A673 (cell line): ENCODE data around the gene IMMP2L. TPM values are rescaled to one million over a fixed set of nuclear protein-coding genes. Genes with fewer than 3 reads are reported as not detected.

Experiments used
- BruUV-seq: library from RNA; stranded (reverse); fragments of 400-500 nt; replicated peaks from 2 replicates; lab custom pipeline; 2021; lab: Mats Ljungman, UMichigan
- CTCF ChIA-PET: fragments of 300-600 bp; sonication (Branson Sonifier 250); formaldehyde crosslinking; loops from one replicate; lab custom pipeline; 2022; ENCODE audit warnings: antibody characterized with exemption; lab: Charles Lee
- POLR2A ChIA-PET: fragments of 300-600 bp; sonication (Branson Sonifier 250); formaldehyde crosslinking; loops from one replicate; lab custom pipeline; 2022; ENCODE audit warnings: antibody characterized with exemption; ENCODE audit not compliant: low non-redundant PET; lab: Charles Lee
- DNase-seq: peaks from one replicate; pipeline ENCODE4 v3.0.0-alpha.2; 2015; ENCODE audit warnings: low spot score
- H3K27ac ChIP-seq: fragments of 200-600 bp; sonication (generic); 2 replicates; pipeline ENCODE4 v1.5.1; 2016; ENCODE audit warnings: mixed run types, low read depth, mild to moderate bottlenecking, mixed read lengths, antibody characterized with exemption, low read length; ENCODE audit not compliant: poor library complexity, severe bottlenecking
- H3K27me3 ChIP-seq: fragments of 200-600 bp; sonication (generic); replicated peaks from 2 replicates; pipeline ENCODE4 v1.6.1; 2017; ENCODE audit warnings: mixed run types, low read depth, mild to moderate bottlenecking, mixed read lengths, antibody characterized with exemption, low read length; ENCODE audit not compliant: insufficient read depth, poor library complexity
- H3K36me3 ChIP-seq: fragments of 200-600 bp; sonication (generic); 2 replicates; pipeline ENCODE4 v1.6.1; 2016; ENCODE audit warnings: mixed run types, mild to moderate bottlenecking, mixed read lengths, antibody characterized with exemption, low read length; ENCODE audit not compliant: insufficient read depth, poor library complexity, severe bottlenecking
- H3K4me1 ChIP-seq: fragments of 200-600 bp; sonication (generic); 2 replicates; pipeline ENCODE4 v1.6.1; 2017; ENCODE audit warnings: mixed run types, mild to moderate bottlenecking, mixed read lengths, antibody characterized with exemption, low read length; ENCODE audit not compliant: insufficient read depth, poor library complexity, severe bottlenecking
- H3K4me3 ChIP-seq: fragments of 200-600 bp; sonication (generic); 2 replicates; pipeline ENCODE4 v1.5.1; 2016; ENCODE audit warnings: low read depth, mixed run types, mild to moderate bottlenecking, mixed read lengths, low read length; ENCODE audit not compliant: poor library complexity, severe bottlenecking
- H3K9me3 ChIP-seq: fragments of 200-600 bp; sonication (generic); 2 replicates; pipeline ENCODE4 v1.6.1; 2016; ENCODE audit warnings: mixed run types, low read depth, mild to moderate bottlenecking, mixed read lengths, antibody characterized with exemption, low read length; ENCODE audit not compliant: poor library complexity, severe bottlenecking
- CTCF ChIP-seq: fragments of 300-800, 200-600 bp; sonication (generic); conservative IDR thresholded peaks from 2 replicates; pipeline ENCODE4 v1.5.1; 2017; ENCODE audit warnings: low read depth, mild to moderate bottlenecking, antibody characterized with exemption, low read length, moderate library complexity, mixed read lengths
- EZH2 ChIP-seq: fragments of 200-600 bp; sonication (generic); IDR thresholded peaks from 2 replicates; pipeline ENCODE4 v1.6.1; 2017; ENCODE audit warnings: borderline replicate concordance, low read depth, mild to moderate bottlenecking, mixed read lengths, antibody characterized with exemption, low read length; ENCODE audit not compliant: poor library complexity, severe bottlenecking
- intact Hi-C: fragments of 100-400 bp; cut with micrococcal nuclease; formaldehyde crosslinking; loops from one replicate; pipeline ENCODE4 v1.10.0; 2022; ENCODE audit not compliant: unreplicated experiment
- total RNA-seq: library from RNA; stranded (reverse); gene quantifications from 2 replicates; pipeline ENCODE4 v1.2.3, GENCODE V29; 2021

IMMP2L gene
- total RNA-seq, 1 experiment from 2014 or later = 10.0 TPM

DNA sequence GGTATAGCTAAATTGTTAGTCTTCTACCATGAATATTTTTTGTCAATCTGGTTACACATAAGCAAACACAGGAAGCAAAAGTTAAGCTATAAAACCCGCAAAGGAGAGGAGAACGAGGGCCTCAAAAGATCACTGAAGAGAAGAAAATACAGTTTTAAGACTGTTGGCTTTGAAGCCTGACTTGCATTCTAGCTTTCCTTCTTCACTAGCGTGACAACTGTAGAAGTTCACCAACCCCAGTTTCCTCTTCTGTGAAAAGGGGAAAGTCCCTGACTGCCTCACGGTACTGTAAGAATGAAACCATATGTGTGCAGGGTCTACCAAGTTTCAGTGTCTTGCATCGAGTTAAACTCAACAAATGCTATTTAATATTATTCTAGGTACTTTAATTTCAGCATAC lies 478.9 kb downstream of the IMMP2L start:
- ChIA-PET CTCF (no interaction called here), POLR2A (interaction anchor here (0.7 kb wide), 1 partner anchor 81 kb away, joined by 15 read pairs; no protein-coding TSS in a partner anchor)
- no peaks in the 10 kb centered on the region for H3K4me1 ChIP-seq
- no peak overlapping the region for H3K27ac ChIP-seq
- no peak overlapping the region for H3K4me3 ChIP-seq
- BruUV-seq = no TSS peak
- H3K27me3 ChIP-seq = no peaks in the 10 kb centered on the region
- no peak for TF ChIP-seq CTCF
- TF ChIP-seq EZH2 = no peak
- H3K36me3 ChIP-seq = no peaks in the 10 kb centered on the region
- DNase-seq = no peak
- intact Hi-C loops = no loop called here
- no peaks in the 10 kb centered on the region for H3K9me3 ChIP-seq

DNA sequence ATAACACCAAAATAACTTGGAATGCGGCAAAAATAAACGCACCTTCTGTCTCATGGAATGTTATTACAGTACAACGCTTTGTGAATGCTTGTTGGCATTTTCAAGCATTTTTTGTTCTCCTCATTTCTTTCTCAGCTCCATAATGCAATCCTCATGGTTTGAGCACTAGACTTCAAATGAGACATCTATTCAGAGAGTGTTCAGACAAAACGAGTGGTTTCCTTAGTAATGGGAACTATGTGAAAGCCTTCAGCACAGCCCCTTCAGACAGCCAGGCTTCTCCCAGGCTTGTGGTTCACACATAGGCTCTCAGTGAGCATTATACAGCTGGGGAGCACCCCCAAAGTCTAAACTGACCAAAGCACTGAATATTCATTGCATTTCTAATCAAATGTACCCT lies 479.9 kb downstream of the IMMP2L start:
- H3K36me3 ChIP-seq = no peaks in the 10 kb centered on the region
- no peaks in the 10 kb centered on the region for H3K4me1 ChIP-seq
- no peaks in the 10 kb centered on the region for H3K9me3 ChIP-seq
- no peak overlapping the region for H3K27ac ChIP-seq
- intact Hi-C loops = no loop called here
- ChIA-PET CTCF (no interaction called here), POLR2A (no interaction called here)
- no peak overlapping the region for H3K4me3 ChIP-seq
- TF ChIP-seq EZH2 (no peak), CTCF (no peak)
- DNase-seq = no peak
- H3K27me3 ChIP-seq = no peaks in the 10 kb centered on the region
- BruUV-seq = no TSS peak

GRCh38 chr7:111081546-111082267 lies 480.6 kb downstream of the IMMP2L start:
- Histone ChIP-seq H3K27me3 (no peaks in the 10 kb centered on the region), H3K4me1 (no peaks in the 10 kb centered on the region), H3K36me3 (no peaks in the 10 kb centered on the region), H3K4me3 (no peak overlapping the region), H3K27ac (no peak overlapping the region), H3K9me3 (no peaks in the 10 kb centered on the region)
- ChIA-PET CTCF (no interaction called here), POLR2A (no interaction called here)
- DNase-seq = no peak
- TF ChIP-seq EZH2 (no peak), CTCF (no peak)
- no TSS peak for BruUV-seq
- intact Hi-C loops = no loop called here
